ENCODE data around the gene PNMA6F. TPM values are rescaled to one million over a fixed set of nuclear protein-coding genes. Genes with fewer than 3 reads are reported as not detected.
A peak's percentile ranks its signal among the peaks of the same experiment; 100 is the strongest.
"Not testable (repeated sequence)": the region's sequence is repeated elsewhere in the genome, so short reads cannot be mapped to it uniquely, and the experiment has no call there.

Gene PNMA6F
- polyA plus RNA-seq, 1 donor from 2014 or later, result not detected

- H3K9me3 Mint-ChIP-seq, result peaks cover 0 to 6% (median 0%) of the 10 kb centered on the region in 3 donors
- no peak overlapping the region for H3K4me3 Mint-ChIP-seq
- H3K27me3 Mint-ChIP-seq, result peaks cover 18% of the 10 kb centered on the region
- peaks cover 0 to 3% (median 0%) of the 10 kb centered on the region in 3 donors for H3K4me1 Mint-ChIP-seq
- peaks cover 2% of the 10 kb centered on the region for H3K36me3 Mint-ChIP-seq
- H3K27ac Mint-ChIP-seq, result no peak overlapping the region
Observed at GRCh38 chrX:153301746-153302145, 19.8 kb downstream of the PNMA6F start.

- H3K4me3 Mint-ChIP-seq, result no peak overlapping the region
- peaks cover 17% of the 10 kb centered on the region for H3K27me3 Mint-ChIP-seq
- H3K27ac Mint-ChIP-seq, result no peak overlapping the region
- peaks cover 0 to 3% (median under 1%) of the 10 kb centered on the region in 3 donors for H3K4me1 Mint-ChIP-seq
- H3K9me3 Mint-ChIP-seq, result peaks cover 0 to 6% (median 0%) of the 10 kb centered on the region in 3 donors
- peaks cover 2% of the 10 kb centered on the region for H3K36me3 Mint-ChIP-seq
Observed at GRCh38 chrX:153299855-153300254, 21.7 kb downstream of the PNMA6F start.

GRCh38 chrX:153297376-153297775, 24.2 kb downstream of the PNMA6F start:
- Mint-ChIP-seq H3K36me3 (peaks cover 2% of the 10 kb centered on the region), H3K9me3 (no peaks in the 10 kb centered on the region)

GRCh38 chrX:153293485-153294071, 28.0 kb downstream of the PNMA6F start:
- H3K36me3 Mint-ChIP-seq, H3K9me3 Mint-ChIP-seq, H3K27me3 Mint-ChIP-seq: not testable (repeated sequence)
- Mint-ChIP-seq H3K4me1 (peaks cover 5 to 14% (median 7%) of the 10 kb centered on the region in 3 donors), H3K4me3 (peak overlapping the region in 1 of 4 donors; percentile 76), H3K27ac (peak overlapping the region in 2 of 3 donors; percentile 58 to 64)

More at GRCh38 chrX:153297376-153297775, 24.2 kb downstream of the PNMA6F start:
- Mint-ChIP-seq H3K4me1 (peaks cover 5 to 14% (median 7%) of the 10 kb centered on the region in 3 donors), H3K4me3 (no peak overlapping the region), H3K27ac (no peak overlapping the region), H3K27me3 (peaks cover 11% of the 10 kb centered on the region)

GRCh38 chrX:153288807-153289206, 32.8 kb downstream of the PNMA6F start:
- H3K4me1 Mint-ChIP-seq, H3K36me3 Mint-ChIP-seq, H3K4me3 Mint-ChIP-seq, H3K27me3 Mint-ChIP-seq, H3K9me3 Mint-ChIP-seq, H3K27ac Mint-ChIP-seq: not testable (repeated sequence)

- not testable (repeated sequence) for H3K36me3 Mint-ChIP-seq, H3K27ac Mint-ChIP-seq, H3K27me3 Mint-ChIP-seq, H3K4me3 Mint-ChIP-seq, H3K4me1 Mint-ChIP-seq, H3K9me3 Mint-ChIP-seq
Observed at GRCh38 chrX:153285678-153286077, 35.9 kb downstream of the PNMA6F start.

- not testable (repeated sequence) for H3K36me3 Mint-ChIP-seq, H3K9me3 Mint-ChIP-seq, H3K27me3 Mint-ChIP-seq, H3K4me1 Mint-ChIP-seq, H3K27ac Mint-ChIP-seq, H3K4me3 Mint-ChIP-seq
Observed at GRCh38 chrX:153283982-153284381, 37.6 kb downstream of the PNMA6F start.

- H3K9me3 Mint-ChIP-seq, H3K27me3 Mint-ChIP-seq, H3K36me3 Mint-ChIP-seq, H3K4me1 Mint-ChIP-seq, H3K4me3 Mint-ChIP-seq, H3K27ac Mint-ChIP-seq: not testable (repeated sequence)
Observed at GRCh38 chrX:153281784-153282183, 39.8 kb downstream of the PNMA6F start.

- H3K27me3 Mint-ChIP-seq, H3K4me1 Mint-ChIP-seq, H3K9me3 Mint-ChIP-seq, H3K4me3 Mint-ChIP-seq, H3K27ac Mint-ChIP-seq, H3K36me3 Mint-ChIP-seq: not testable (repeated sequence)
Observed at GRCh38 chrX:153279304-153279703, 42.3 kb downstream of the PNMA6F start.

GRCh38 chrX:153276049-153276448, 45.5 kb downstream of the PNMA6F start:
- H3K36me3 Mint-ChIP-seq, H3K4me3 Mint-ChIP-seq, H3K4me1 Mint-ChIP-seq, H3K9me3 Mint-ChIP-seq, H3K27me3 Mint-ChIP-seq, H3K27ac Mint-ChIP-seq: not testable (repeated sequence)

- not testable (repeated sequence) for H3K9me3 Mint-ChIP-seq, H3K27me3 Mint-ChIP-seq, H3K36me3 Mint-ChIP-seq, H3K4me3 Mint-ChIP-seq, H3K4me1 Mint-ChIP-seq, H3K27ac Mint-ChIP-seq
Observed at GRCh38 chrX:153275418-153275817, 46.1 kb downstream of the PNMA6F start.

GRCh38 chrX:153272584-153272983, 49.0 kb downstream of the PNMA6F start:
- H3K27ac Mint-ChIP-seq, H3K4me3 Mint-ChIP-seq, H3K4me1 Mint-ChIP-seq, H3K27me3 Mint-ChIP-seq, H3K36me3 Mint-ChIP-seq, H3K9me3 Mint-ChIP-seq: not testable (repeated sequence)

- H3K36me3 Mint-ChIP-seq, H3K4me1 Mint-ChIP-seq, H3K27ac Mint-ChIP-seq, H3K9me3 Mint-ChIP-seq, H3K27me3 Mint-ChIP-seq, H3K4me3 Mint-ChIP-seq: not testable (repeated sequence)
Observed at GRCh38 chrX:153272070-153272469, 49.5 kb downstream of the PNMA6F start.

Other genes starting within 250 kb of the PNMA6F start
- gene PNMA6A, start 249.3 kb downstream of the PNMA6F start, polyA plus RNA-seq, result 0.14 TPM
- gene MAGEA1, start 142.5 kb downstream of the PNMA6F start, polyA plus RNA-seq, result not detected
- 4.9 TPM for gene ZNF275, start 12.4 kb upstream of the PNMA6F start, polyA plus RNA-seq
- gene PNMA6E, start 79.6 kb upstream of the PNMA6F start, polyA plus RNA-seq, result not detected
- gene ZFP92, start 89.7 kb upstream of the PNMA6F start, polyA plus RNA-seq, result 0.21 TPM
- 0.84 TPM for gene TREX2, start 124.3 kb upstream of the PNMA6F start, polyA plus RNA-seq
- gene HAUS7, start 148.8 kb upstream of the PNMA6F start, polyA plus RNA-seq, result 27.6 TPM
- not detected for gene BGN, start 173.2 kb upstream of the PNMA6F start, polyA plus RNA-seq
- not detected for gene ATP2B3, start 195.9 kb upstream of the PNMA6F start, polyA plus RNA-seq